PFSK-1 (cell line): Measurements from ENCODE around the gene AKAP6.

Experiments
- FOXP2 ChIP-seq: optimal IDR thresholded peaks from 2 replicates; pipeline ENCODE3; 2011; ENCODE audit warnings: borderline replicate concordance, control low read depth, inconsistent platforms; ENCODE audit not compliant: insufficient read depth; ENCODE audit errors: extremely low read length, extremely low read depth
- POLR2AphosphoS5 ChIP-seq: IDR thresholded peaks from 2 replicates; pipeline ENCODE4 v1.6.1; 2012; ENCODE audit warnings: low read depth, mild to moderate bottlenecking, control low read depth, low read length, moderate library complexity
- TF ChIP-seq, protein P1 (sequence below), 2 experiments: IDR thresholded peaks; 2 replicates each; pipeline versions ENCODE4 v1.6.1 to v1.8.0; 2011 to 2012; ENCODE audit warnings: low read depth in 2 of 2, low read length in 2 of 2, control low read depth in 1 of 2, inconsistent platforms in 1 of 2, mild to moderate bottlenecking in 1 of 2, moderate library complexity in 1 of 2; ENCODE audit not compliant: insufficient read depth in 1 of 2

DNA sequence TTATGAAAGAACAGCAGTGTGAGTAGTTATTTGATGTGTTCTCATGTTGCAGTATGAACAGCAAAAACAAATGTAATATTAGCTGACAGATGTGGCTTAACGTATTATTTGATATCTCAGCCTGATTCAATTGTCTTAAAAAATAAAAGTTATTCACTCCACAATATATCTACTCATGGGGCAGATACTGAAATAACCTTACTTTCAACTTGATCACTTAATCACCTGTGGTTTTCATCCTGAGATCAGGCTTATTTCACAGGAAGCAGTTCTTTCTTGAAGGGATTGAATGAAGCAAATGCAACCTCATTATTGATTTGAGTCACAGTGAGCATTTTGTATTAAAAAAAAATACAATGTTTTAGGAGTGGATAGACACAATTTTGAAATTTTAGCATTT is 90.3 kb downstream of the AKAP6 start:
- TF ChIP-seq, protein P1, sequence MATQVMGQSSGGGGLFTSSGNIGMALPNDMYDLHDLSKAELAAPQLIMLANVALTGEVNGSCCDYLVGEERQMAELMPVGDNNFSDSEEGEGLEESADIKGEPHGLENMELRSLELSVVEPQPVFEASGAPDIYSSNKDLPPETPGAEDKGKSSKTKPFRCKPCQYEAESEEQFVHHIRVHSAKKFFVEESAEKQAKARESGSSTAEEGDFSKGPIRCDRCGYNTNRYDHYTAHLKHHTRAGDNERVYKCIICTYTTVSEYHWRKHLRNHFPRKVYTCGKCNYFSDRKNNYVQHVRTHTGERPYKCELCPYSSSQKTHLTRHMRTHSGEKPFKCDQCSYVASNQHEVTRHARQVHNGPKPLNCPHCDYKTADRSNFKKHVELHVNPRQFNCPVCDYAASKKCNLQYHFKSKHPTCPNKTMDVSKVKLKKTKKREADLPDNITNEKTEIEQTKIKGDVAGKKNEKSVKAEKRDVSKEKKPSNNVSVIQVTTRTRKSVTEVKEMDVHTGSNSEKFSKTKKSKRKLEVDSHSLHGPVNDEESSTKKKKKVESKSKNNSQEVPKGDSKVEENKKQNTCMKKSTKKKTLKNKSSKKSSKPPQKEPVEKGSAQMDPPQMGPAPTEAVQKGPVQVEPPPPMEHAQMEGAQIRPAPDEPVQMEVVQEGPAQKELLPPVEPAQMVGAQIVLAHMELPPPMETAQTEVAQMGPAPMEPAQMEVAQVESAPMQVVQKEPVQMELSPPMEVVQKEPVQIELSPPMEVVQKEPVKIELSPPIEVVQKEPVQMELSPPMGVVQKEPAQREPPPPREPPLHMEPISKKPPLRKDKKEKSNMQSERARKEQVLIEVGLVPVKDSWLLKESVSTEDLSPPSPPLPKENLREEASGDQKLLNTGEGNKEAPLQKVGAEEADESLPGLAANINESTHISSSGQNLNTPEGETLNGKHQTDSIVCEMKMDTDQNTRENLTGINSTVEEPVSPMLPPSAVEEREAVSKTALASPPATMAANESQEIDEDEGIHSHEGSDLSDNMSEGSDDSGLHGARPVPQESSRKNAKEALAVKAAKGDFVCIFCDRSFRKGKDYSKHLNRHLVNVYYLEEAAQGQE (IDR thresholded peaks at IDR 0.05; ENCODE audit: insufficient read depth in 1 of 2, low read depth in 2 of 2, low read length in 2 of 2) = no peak
- TF ChIP-seq POLR2AphosphoS5 (no peak), FOXP2 (no peak)
